Mesangial cell (primary cell): Measurements from ENCODE around the gene PKDCC. TPM values are rescaled to one million over a fixed set of nuclear protein-coding genes. Genes with fewer than 3 reads are reported as not detected.

Experiments used
- total RNA-seq: library from RNA; depleted of rRNA; stranded (reverse); fragments of >200 nt; gene quantifications from 2 replicates; pipeline ENCODE4 v1.2.3, GENCODE V29; 2015

PKDCC gene
- 23.6 and 34.2 TPM in 2 replicates for total RNA-seq

GRCh38 chr2:42047488-42048298, at the start of gene PKDCC:
TSS of gene PKDCC (plus strand) at chr2:42048021. CDS start at chr2:42048200, 179 bp downstream.

Other genes with a start within 250 kb of the PKDCC start
- 25.3 and 28.6 TPM in 2 replicates for gene EML4, start 121.3 kb downstream of the PKDCC start, total RNA-seq